ENCODE data around the gene CDH4.

The CDH4 gene

GRCh38 chr20:61559706-61560315 is 307.8 kb downstream of the CDH4 start:
- TF ChIP-seq CTCF (IDR thresholded peaks at IDR 0.05; ENCODE audit: extremely low read depth, missing control alignments) = no peak
- no peak for DNase-seq (ENCODE audit: low spot score)

- DNase-seq (ENCODE audit: low spot score) = no peak
- no peak for TF ChIP-seq CTCF (IDR thresholded peaks at IDR 0.05; ENCODE audit: extremely low read depth, missing control alignments)
These were observed 308.3 kb downstream of the CDH4 start for GRCh38 chr20:61560361-61560853.

- TF ChIP-seq CTCF (IDR thresholded peaks at IDR 0.05; ENCODE audit: extremely low read depth, missing control alignments) = no peak
- DNase-seq (ENCODE audit: low spot score) = no peak
These were observed 309.2 kb downstream of the CDH4 start for GRCh38 chr20:61561111-61561830.

GRCh38 chr20:61562491-61562890 is 310.4 kb downstream of the CDH4 start:
- TF ChIP-seq CTCF (IDR thresholded peaks at IDR 0.05; ENCODE audit: extremely low read depth, missing control alignments) = no peak
- no peak for DNase-seq (ENCODE audit: low spot score)

- no peak for DNase-seq (ENCODE audit: low spot score)
- TF ChIP-seq CTCF (IDR thresholded peaks at IDR 0.05; ENCODE audit: extremely low read depth, missing control alignments) = no peak
These were observed 310.9 kb downstream of the CDH4 start for GRCh38 chr20:61562897-61563504.

- no peak for TF ChIP-seq CTCF (IDR thresholded peaks at IDR 0.05; ENCODE audit: extremely low read depth, missing control alignments)
- no peak for DNase-seq (ENCODE audit: low spot score)
These were observed 312.6 kb downstream of the CDH4 start for GRCh38 chr20:61564628-61565027.

- no peak for TF ChIP-seq CTCF (IDR thresholded peaks at IDR 0.05; ENCODE audit: extremely low read depth, missing control alignments)
- no peak for DNase-seq (ENCODE audit: low spot score)
These were observed 313.7 kb downstream of the CDH4 start for GRCh38 chr20:61565791-61566190.

Data from GM20000 (cell line).